ENCODE results near the gene FAM120A.
"Not testable (repeated sequence)": the region's sequence is repeated elsewhere in the genome, so short reads cannot be mapped to it uniquely, and the experiment has no call there.

FAM120A gene

DNA sequence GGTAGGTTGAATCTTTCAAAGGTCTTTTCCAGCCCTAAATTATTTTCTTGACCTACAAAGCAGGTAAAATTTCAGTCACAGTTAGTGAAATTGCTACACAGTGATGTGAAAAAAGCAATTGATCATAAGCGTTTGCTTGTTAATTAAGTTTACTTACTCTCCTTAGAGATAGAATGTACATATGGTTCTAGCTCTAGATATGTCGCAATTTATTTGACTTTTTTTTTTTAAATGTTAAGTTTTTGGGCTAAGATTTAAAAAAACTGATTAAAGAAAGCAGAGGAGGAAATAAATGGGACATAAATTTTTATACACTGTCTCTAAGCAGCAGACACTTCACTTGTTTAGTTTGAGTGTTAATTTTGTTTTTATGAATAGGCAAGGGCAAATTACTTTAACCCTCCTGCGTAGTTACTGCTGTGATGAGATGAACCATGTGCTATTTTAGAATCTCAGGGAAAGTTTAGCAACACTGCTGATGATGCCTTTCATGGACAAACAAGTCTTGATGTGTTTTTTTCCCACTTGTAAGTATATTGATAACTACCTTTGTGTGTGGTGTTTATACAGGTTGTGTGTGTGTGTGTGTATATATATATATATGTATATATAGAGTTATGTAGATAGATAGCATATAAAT is 40.2 kb downstream of the FAM120A start:
- peaks cover 28% of the 10 kb centered on the region for H3K4me1 Mint-ChIP-seq (ENCODE audit: low read depth)
- H3K9me3 Mint-ChIP-seq, result no peaks in the 10 kb centered on the region
- no peak overlapping the region for H3K27ac Mint-ChIP-seq

DNA sequence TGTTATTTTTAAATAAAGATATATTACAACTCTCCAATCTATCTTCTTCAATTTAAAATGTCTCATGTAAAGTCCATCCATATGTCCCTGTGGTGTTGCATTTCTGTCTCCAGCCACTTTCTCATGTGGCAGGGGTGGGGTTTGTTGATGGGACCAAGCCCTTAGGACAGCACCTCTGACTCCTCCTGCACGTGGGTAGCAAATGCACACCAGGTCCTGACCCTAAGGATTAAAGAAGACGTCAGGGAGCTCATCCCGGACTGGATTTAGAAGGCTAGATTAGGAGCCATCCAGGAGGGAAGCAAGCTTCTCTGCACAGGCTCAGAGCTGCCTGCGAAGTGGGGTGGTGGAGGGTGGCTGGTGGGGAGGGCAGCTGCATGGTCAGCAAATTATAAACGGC is 40.8 kb downstream of the FAM120A start:
- Mint-ChIP-seq H3K4me1 (ENCODE audit: low read depth) (peaks cover 25% of the 10 kb centered on the region), H3K9me3 (no peaks in the 10 kb centered on the region), H3K27ac (no peak overlapping the region), H3K4me3 (no peak overlapping the region), H3K36me3 (ENCODE audit: low read depth) (peaks cover 53% of the 10 kb centered on the region), H3K27me3 (ENCODE audit: low read depth) (no peaks in the 10 kb centered on the region)
- DNase-seq (ENCODE audit: low spot score), result no peak

More for the DNA sequence above, 40.2 kb downstream of the FAM120A start:
- peaks cover 50% of the 10 kb centered on the region for H3K36me3 Mint-ChIP-seq (ENCODE audit: low read depth)
- no peak overlapping the region for H3K4me3 Mint-ChIP-seq
- H3K27me3 Mint-ChIP-seq (ENCODE audit: low read depth), result no peaks in the 10 kb centered on the region
- no peak for DNase-seq (ENCODE audit: low spot score)

DNA sequence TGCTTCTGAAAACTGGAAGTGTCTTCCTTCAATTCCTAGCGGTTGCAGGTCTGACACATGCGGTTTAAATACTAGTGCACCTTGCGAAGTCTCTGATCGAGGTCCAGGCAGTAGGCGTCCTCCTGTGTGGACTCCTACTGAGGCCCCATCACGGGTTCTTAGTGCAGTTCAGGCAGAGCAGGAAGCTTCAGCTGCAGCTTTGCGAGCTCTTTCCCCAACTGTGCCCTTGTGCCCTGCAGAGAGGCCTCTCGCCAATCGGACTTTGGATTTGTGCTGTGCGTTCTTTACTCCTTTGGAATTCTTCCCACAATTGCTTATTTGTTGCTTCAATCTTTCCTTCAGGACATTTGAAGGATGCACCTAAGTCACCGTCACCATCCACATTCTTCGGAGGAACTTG is 42.5 kb downstream of the FAM120A start:
- no peaks in the 10 kb centered on the region for H3K27me3 Mint-ChIP-seq (ENCODE audit: low read depth)
- H3K4me3 Mint-ChIP-seq, result no peak overlapping the region
- no peak overlapping the region for H3K27ac Mint-ChIP-seq
- no peaks in the 10 kb centered on the region for H3K9me3 Mint-ChIP-seq
- peaks cover 49% of the 10 kb centered on the region for H3K36me3 Mint-ChIP-seq (ENCODE audit: low read depth)
- no peak for DNase-seq (ENCODE audit: low spot score)
- H3K4me1 Mint-ChIP-seq (ENCODE audit: low read depth), result peaks cover 15% of the 10 kb centered on the region

DNA sequence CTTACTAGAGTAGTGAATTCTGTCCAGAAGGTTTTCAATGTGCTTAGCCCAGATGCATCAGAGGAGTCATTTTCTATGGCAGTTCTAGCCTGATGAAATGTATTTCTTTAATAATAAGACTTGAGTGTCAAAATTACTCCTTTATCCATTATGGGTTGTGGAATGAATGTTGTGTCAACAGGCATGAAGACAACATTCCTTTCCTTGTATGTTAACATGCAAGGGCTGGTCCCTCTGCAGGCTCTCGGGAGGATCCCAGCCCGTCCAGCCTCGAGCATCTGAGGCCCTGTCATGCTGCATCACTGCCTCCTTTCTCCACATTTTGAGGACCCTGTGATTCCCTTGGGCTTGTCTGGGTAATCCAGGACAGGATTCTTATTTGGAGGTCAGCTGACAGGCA is 44.8 kb downstream of the FAM120A start:
- Mint-ChIP-seq H3K36me3 (ENCODE audit: low read depth) (peaks cover 58% of the 10 kb centered on the region), H3K4me1 (ENCODE audit: low read depth) (peaks cover 27% of the 10 kb centered on the region), H3K27me3 (ENCODE audit: low read depth) (no peaks in the 10 kb centered on the region), H3K27ac (no peak overlapping the region), H3K9me3 (no peaks in the 10 kb centered on the region), H3K4me3 (no peak overlapping the region)
- DNase-seq (ENCODE audit: low spot score), result no peak

DNA sequence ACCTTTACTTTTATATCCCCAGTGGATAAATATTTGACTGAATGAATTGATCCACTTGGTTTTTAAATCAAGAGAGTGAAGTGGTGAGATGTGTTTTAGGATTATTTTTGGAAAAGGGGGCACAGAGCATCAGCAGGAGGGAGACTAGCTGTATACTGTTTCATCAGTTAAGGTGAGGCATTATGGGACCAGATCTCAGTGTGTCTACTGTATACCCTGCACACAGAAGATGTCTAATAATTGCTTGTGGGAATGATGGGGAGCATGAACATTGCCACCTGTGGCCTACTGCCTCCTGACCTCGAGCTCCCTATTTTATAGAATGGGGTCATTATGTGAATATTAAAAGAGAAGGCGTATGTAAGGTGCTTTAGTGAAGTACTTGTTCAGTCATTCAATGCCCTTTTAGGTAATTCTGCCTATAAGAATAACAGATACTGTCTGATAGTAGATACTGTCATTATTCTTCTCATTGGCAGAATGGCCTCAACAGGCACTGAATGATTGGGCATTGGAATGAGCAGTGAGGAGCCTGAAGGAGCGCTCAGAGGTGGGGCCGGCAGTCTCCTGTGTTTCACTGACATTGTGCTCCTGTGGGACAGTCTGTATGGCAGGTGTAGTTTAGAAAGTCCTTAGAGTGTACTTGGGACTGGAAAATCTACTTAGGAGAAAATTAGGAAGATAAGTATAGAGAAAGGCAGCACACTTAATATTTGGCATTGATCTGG is 49.2 kb downstream of the FAM120A start:
- Mint-ChIP-seq H3K4me3 (peak overlapping the region; percentile 86), H3K36me3 (ENCODE audit: low read depth) (peaks cover 64% of the 10 kb centered on the region), H3K4me1 (ENCODE audit: low read depth) (peaks cover 48% of the 10 kb centered on the region), H3K27me3 (ENCODE audit: low read depth) (no peaks in the 10 kb centered on the region), H3K27ac (peak overlapping the region; percentile 85), H3K9me3 (no peaks in the 10 kb centered on the region)
- no peak for DNase-seq (ENCODE audit: low spot score)

DNA sequence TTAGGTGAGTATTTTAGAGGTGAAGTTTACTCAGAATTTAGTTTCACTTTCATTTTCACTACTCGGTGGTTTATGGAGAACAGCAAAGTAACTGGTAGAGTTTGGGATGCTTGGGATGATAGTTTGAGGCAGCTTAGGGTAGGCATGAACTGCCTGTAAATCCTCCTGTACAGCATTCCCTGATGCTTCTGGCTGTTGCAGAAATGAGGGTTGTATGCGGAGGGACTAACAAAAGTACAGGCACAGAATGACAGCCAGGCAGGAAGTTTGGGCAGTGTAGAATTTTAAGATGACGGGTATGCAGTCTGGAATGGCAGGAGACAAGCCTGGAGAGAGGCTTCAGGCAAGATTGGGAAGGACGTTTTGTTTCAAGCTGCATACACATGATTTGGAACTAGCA is 49.9 kb downstream of the FAM120A start:
- Mint-ChIP-seq H3K4me3 (peak overlapping the region; percentile 86), H3K36me3 (ENCODE audit: low read depth) (peaks cover 63% of the 10 kb centered on the region), H3K27ac (peak overlapping the region; percentile 85), H3K9me3 (no peaks in the 10 kb centered on the region), H3K27me3 (ENCODE audit: low read depth) (no peaks in the 10 kb centered on the region), H3K4me1 (ENCODE audit: low read depth) (peaks cover 47% of the 10 kb centered on the region)
- DNase-seq (ENCODE audit: low spot score), result no peak

DNA sequence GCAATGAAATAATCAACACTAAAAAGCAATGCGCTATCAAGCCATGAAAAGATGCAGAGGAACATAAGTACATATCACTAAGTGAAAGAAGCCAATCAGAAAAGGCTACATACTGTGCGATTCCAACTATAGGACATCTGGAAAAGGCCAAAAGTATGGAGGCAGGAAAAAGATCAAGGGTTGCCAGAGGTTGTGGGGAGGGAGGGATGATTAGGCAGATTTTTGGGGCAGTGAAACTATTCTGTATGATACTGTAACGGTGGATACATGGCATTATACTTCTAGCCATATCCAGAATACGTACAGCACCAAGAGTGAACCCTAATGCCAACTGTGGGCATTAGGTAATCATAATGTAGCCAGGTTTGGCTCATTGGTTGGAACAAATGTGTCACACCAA is 51.9 kb downstream of the FAM120A start:
- H3K36me3 Mint-ChIP-seq (ENCODE audit: low read depth), result peaks cover 57% of the 10 kb centered on the region
- no peak for DNase-seq (ENCODE audit: low spot score)
- H3K4me1 Mint-ChIP-seq (ENCODE audit: low read depth), result peaks cover 59% of the 10 kb centered on the region
- H3K27me3 Mint-ChIP-seq (ENCODE audit: low read depth), result no peaks in the 10 kb centered on the region
- H3K9me3 Mint-ChIP-seq, result no peaks in the 10 kb centered on the region
- H3K27ac Mint-ChIP-seq, result no peak overlapping the region
- H3K4me3 Mint-ChIP-seq, result no peak overlapping the region

DNA sequence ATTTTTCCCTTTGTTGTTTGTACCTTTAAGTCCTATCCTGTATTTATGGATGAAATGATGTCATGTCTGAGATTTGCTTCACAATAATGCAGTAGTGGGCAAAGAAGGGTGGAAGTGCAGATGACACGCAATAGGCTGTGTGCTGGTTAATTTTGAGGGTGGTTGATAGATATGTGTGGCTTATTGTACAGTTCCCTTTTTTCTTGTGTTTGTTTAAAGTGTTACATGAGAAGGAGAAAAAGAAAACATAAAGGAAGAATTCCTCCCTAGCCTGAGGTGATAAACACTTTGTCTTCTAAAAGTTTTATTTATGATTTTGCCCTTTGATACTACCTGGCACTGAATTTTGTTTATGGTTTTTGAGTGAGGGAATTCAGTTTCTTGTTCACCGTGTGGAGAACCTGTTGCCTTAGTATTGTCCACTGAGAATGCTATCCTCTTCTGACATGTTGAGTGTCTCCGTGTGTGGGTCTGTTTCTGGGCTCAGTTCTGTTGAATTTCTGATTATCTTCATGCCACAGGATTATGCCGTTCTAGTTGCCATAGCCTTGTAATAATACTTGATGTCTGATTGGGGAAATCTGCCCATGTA is 54.2 kb downstream of the FAM120A start:
- Mint-ChIP-seq H3K36me3 (ENCODE audit: low read depth) (peaks cover 48% of the 10 kb centered on the region), H3K9me3 (no peaks in the 10 kb centered on the region), H3K4me3 (no peak overlapping the region), H3K4me1 (ENCODE audit: low read depth) (peaks cover 50% of the 10 kb centered on the region), H3K27ac (peak overlapping the region; percentile 70), H3K27me3 (ENCODE audit: low read depth) (no peaks in the 10 kb centered on the region)
- no peak for DNase-seq (ENCODE audit: low spot score)

DNA sequence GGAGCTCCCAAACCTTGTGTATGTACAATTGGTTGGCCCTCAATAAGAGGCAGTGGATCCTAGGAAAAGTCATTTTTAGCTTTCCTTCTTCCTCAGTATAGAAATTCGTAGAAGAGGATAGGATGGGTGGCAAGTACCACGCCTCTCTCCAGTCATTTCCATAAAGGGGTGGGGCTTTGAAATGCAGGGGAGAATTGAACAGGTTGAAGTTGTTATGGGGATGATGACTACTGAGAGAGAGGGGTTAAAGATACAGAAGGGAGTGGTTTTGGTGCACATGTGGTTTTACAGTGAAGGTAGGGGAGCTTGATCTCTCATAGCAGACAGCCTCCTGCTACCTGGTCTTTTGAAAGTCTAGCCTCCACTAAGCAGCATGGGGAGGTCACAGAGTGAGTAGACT is 56.3 kb downstream of the FAM120A start:
- H3K36me3 Mint-ChIP-seq (ENCODE audit: low read depth), result peaks cover 39% of the 10 kb centered on the region
- no peaks in the 10 kb centered on the region for H3K27me3 Mint-ChIP-seq (ENCODE audit: low read depth)
- peak overlapping the region; percentile 71 for H3K27ac Mint-ChIP-seq
- no peak for DNase-seq (ENCODE audit: low spot score)
- no peak overlapping the region for H3K4me3 Mint-ChIP-seq
- peaks cover 36% of the 10 kb centered on the region for H3K4me1 Mint-ChIP-seq (ENCODE audit: low read depth)
- no peaks in the 10 kb centered on the region for H3K9me3 Mint-ChIP-seq

DNA sequence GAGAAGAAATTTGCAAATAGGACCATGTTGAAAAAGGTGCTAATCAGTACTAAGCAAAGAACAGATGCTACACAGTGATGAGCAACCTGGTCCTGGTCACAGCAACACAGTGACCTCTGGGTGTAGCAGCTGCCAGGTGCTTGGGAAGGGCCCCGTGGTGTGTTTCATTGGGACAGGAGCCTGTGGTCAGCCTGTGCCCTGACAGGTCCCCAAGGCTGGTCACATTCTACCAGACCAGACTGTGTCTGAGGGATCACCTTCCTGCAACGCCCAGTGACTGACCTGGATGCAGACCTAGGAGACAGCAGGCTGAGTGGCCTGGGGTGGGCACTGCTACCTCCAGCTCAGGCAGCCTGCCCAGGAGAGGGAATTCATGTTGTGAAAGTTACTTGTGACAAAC is 56.7 kb downstream of the FAM120A start:
- Mint-ChIP-seq H3K27me3 (ENCODE audit: low read depth) (no peaks in the 10 kb centered on the region), H3K4me3 (no peak overlapping the region), H3K36me3 (ENCODE audit: low read depth) (peaks cover 38% of the 10 kb centered on the region), H3K4me1 (ENCODE audit: low read depth) (peaks cover 34% of the 10 kb centered on the region), H3K9me3 (no peaks in the 10 kb centered on the region), H3K27ac (peak overlapping the region; percentile 71)
- no peak for DNase-seq (ENCODE audit: low spot score)

DNA sequence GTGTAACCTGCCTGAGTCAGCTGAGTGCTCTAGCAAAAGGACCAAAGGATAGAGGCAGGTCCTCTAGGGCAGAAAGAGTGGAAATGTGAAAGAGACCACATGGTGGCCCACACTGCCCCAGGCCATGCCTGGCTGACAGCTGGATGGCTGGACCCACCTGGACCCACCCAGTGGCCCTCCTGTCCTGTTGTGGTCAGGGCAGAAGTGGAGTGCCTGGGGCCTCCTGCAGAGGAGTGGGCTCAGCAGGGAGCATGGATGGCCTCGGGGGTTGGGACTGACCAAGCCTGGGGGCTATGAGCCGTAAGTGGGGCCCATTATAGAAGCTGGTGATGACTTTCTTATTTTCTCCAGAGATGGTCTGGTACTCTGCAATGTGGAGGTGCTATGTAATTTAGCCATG is 57.6 kb downstream of the FAM120A start:
- H3K4me1 Mint-ChIP-seq (ENCODE audit: low read depth), result peaks cover 28% of the 10 kb centered on the region
- DNase-seq (ENCODE audit: low spot score), result no peak
- H3K36me3 Mint-ChIP-seq (ENCODE audit: low read depth), result peaks cover 36% of the 10 kb centered on the region
- no peaks in the 10 kb centered on the region for H3K9me3 Mint-ChIP-seq
- no peak overlapping the region for H3K27ac Mint-ChIP-seq
- H3K27me3 Mint-ChIP-seq (ENCODE audit: low read depth), result no peaks in the 10 kb centered on the region
- H3K4me3 Mint-ChIP-seq, result no peak overlapping the region

DNA sequence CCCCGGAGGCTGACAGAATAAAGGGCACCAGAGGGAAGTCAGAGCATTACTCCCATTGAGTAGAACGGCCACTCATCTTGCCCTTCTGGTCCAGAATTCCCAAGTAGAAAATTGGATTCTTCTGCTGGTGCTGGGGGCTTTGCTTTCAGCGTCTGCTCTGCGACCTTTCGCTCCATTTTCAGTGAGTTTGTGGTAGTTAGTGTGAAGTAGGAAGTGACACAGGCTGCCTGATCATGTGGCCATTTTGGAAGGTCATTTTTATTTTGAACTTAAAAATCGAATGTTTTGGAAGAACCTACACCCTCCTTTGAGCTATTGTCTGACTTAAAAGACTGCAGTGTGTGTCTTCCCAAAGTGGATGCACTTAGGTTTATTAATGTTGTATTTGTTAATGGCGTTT is 58.6 kb downstream of the FAM120A start:
- peaks cover 31% of the 10 kb centered on the region for H3K36me3 Mint-ChIP-seq (ENCODE audit: low read depth)
- peaks cover 22% of the 10 kb centered on the region for H3K4me1 Mint-ChIP-seq (ENCODE audit: low read depth)
- DNase-seq (ENCODE audit: low spot score), result no peak
- no peak overlapping the region for H3K4me3 Mint-ChIP-seq
- H3K27ac Mint-ChIP-seq, result peak overlapping the region; percentile 1
- H3K27me3 Mint-ChIP-seq (ENCODE audit: low read depth), result no peaks in the 10 kb centered on the region
- no peaks in the 10 kb centered on the region for H3K9me3 Mint-ChIP-seq

DNA sequence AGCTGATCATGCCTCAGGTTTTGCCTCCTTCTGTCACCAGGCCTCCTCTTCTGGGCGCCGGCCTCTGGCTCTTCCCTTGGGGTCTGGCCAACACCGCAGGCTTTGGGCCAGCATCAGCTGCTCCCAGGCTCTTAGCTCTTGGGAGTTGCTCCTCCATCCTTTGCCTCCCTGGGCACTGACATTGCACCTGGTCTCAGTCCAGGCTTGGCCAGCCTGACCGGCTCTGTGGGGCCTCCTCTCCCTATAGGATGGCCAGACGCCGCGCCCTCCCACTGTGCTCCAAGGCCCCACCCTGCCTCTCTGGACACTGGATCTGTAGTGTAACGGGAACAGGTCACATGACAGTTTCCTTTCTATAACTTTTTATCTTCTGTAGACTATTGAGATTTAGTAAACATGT is 59.7 kb downstream of the FAM120A start:
- not testable (repeated sequence) for DNase-seq (ENCODE audit: low spot score); H3K9me3 Mint-ChIP-seq; H3K27me3 Mint-ChIP-seq (ENCODE audit: low read depth); H3K4me3 Mint-ChIP-seq
- H3K36me3 Mint-ChIP-seq (ENCODE audit: low read depth), result peaks cover 25% of the 10 kb centered on the region
- peaks cover 13% of the 10 kb centered on the region for H3K4me1 Mint-ChIP-seq (ENCODE audit: low read depth)
- H3K27ac Mint-ChIP-seq, result peak overlapping the region; percentile 32

DNA sequence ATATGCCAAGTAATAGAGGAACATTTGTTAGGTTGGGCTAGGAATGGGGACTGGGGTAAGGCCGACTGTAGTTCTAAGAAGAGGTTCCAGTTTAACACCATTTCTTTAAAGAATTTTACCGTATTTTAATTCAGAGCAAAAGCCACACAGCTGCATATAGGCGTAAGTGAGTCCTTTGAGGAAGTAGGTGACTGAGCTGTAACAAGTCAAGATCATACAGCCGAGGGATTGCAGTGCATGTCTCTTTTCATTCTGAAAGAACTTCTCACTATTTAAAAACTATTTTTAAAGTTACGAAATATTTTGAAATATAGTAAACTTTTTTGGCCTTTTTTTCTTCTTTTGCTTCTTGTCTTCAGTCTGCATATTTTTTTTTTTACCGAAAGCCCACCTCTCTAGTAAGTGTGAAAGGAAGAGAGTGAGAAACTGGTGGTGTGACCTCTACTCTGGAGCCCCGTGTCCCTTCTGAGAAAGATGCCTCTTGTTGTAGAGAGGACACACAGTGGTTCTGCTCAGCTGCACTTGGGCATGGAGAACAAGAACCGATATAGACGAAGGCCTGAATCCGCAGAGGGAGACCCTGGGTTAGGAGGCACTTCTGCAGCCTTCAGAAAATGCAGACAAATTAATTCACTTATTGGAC is 60.8 kb downstream of the FAM120A start:
- DNase-seq (ENCODE audit: low spot score); H3K27me3 Mint-ChIP-seq (ENCODE audit: low read depth); H3K4me3 Mint-ChIP-seq; H3K4me1 Mint-ChIP-seq (ENCODE audit: low read depth); H3K9me3 Mint-ChIP-seq: not testable (repeated sequence)
- peak overlapping the region; percentile 38 for H3K27ac Mint-ChIP-seq
- H3K36me3 Mint-ChIP-seq (ENCODE audit: low read depth), result peaks cover 26% of the 10 kb centered on the region
